ENCODE measurements around the gene SPRING1. TPM values are rescaled to one million over a fixed set of nuclear protein-coding genes. Genes with fewer than 3 reads are reported as not detected.
A peak's percentile ranks its signal among the peaks of the same experiment; 100 is the strongest.

Gene SPRING1
- total and polyA plus RNA-seq, 2 of the 13 experiments (the other 11 are each of a cell fraction or from before 2014, with no cell fraction given): 20.0 to 51.8 TPM

- no peak for TF ChIP-seq ZNF660 (CRISPR knock-in tag; IDR thresholded peaks at IDR 0.05; ENCODE audit: borderline replicate concordance, low read depth)
- TF ChIP-seq ZNF224 (CRISPR knock-in tag; IDR thresholded peaks at IDR 0.05): no peak
- TF ChIP-seq ZNF362 (CRISPR knock-in tag; IDR thresholded peaks at IDR 0.05; ENCODE audit: borderline replicate concordance): peak; percentile 67
- TF ChIP-seq KDM1A (CRISPR knock-in tag; IDR thresholded peaks at IDR 0.05): no peak
- TF ChIP-seq ZKSCAN1 (IDR thresholded peaks at IDR 0.05; ENCODE audit: low read length): no peak
- TF ChIP-seq SIN3B (IDR thresholded peaks at IDR 0.05; ENCODE audit: low read length): no peak
- TF ChIP-seq ZBTB2 (CRISPR knock-in tag; IDR thresholded peaks at IDR 0.05; ENCODE audit: low read depth): no peak
- no peak for TF ChIP-seq SYNCRIP (IDR thresholded peaks at IDR 0.05; ENCODE audit: insufficient read depth, low read depth, low read length)
- TF ChIP-seq ZBTB37 (CRISPR knock-in tag; IDR thresholded peaks at IDR 0.05): no peak
- peak; percentile 20; the same call in 1 of the 2 replicates for TF ChIP-seq ZNF598 (CRISPR knock-in tag; IDR thresholded peaks at IDR 0.05; ENCODE audit: borderline replicate concordance)
- no peak for TF ChIP-seq NR3C1 (CRISPR knock-in tag; IDR thresholded peaks at IDR 0.05)
- TF ChIP-seq NFKBIZ (CRISPR knock-in tag; IDR thresholded peaks at IDR 0.05): no peak
- TF ChIP-seq ZNF205 (CRISPR knock-in tag; IDR thresholded peaks at IDR 0.05): no peak
- 0 out of 2 replicates have a peak, but pooled peaks have one; percentile 66 for TF ChIP-seq BRCA1 (CRISPR knock-in tag; IDR thresholded peaks at IDR 0.05)
- peak; percentile 61; the same call in 1 of the 2 replicates for TF ChIP-seq THRA (CRISPR knock-in tag; IDR thresholded peaks at IDR 0.05; ENCODE audit: borderline replicate concordance)
- no peak for TF ChIP-seq NONO (IDR thresholded peaks at IDR 0.05)
- TF ChIP-seq NONO (CRISPR knock-in tag; conservative IDR thresholded peaks at IDR 0.05): 0 out of 2 replicates have a peak, but pooled peaks have one; percentile 49
- TF ChIP-seq ZNF280B (CRISPR knock-in tag; IDR thresholded peaks at IDR 0.05; ENCODE audit: borderline replicate concordance): peak; percentile 28; the same call in 1 of the 2 replicates
- no peak for TF ChIP-seq TRIM22 (IDR thresholded peaks at IDR 0.05)
- TF ChIP-seq NR0B2 (CRISPR knock-in tag; IDR thresholded peaks at IDR 0.05): no peak
These were observed at the start of gene SPRING1, which contains the start of gene RNFT2 (continued) for GRCh38 chr12:116737774-116738657.

Data from HepG2 (cell line).